Right renal cortex interstitium (tissue), 3 donors: Measurements from ENCODE around the gene CNIH1. TPM values are rescaled to one million over a fixed set of nuclear protein-coding genes. Genes with fewer than 3 reads are reported as not detected.
"Not testable (repeated sequence)": the region's sequence is repeated elsewhere in the genome, so short reads cannot be mapped to it uniquely, and the experiment has no call there.

ENCODE experiments used
- DNase-seq, 3 donors: peaks; one replicate each; pipeline ENCODE4 v3.0.0-alpha.2; 2013; ENCODE audit warnings: low read depth in 3 of 3, low spot score in 2 of 3
- polyA plus RNA-seq, 3 donors: library from polyadenylated mRNA; unstranded; fragments of 120-200 nt; gene quantifications; one replicate each; pipeline ENCODE4 v1.2.1, GENCODE V29; 2013; ENCODE audit not compliant: insufficient read length in 3 of 3

CNIH1 gene
- polyA plus RNA-seq, 3 donors: 156 to 157 (median 156) TPM

DNA sequence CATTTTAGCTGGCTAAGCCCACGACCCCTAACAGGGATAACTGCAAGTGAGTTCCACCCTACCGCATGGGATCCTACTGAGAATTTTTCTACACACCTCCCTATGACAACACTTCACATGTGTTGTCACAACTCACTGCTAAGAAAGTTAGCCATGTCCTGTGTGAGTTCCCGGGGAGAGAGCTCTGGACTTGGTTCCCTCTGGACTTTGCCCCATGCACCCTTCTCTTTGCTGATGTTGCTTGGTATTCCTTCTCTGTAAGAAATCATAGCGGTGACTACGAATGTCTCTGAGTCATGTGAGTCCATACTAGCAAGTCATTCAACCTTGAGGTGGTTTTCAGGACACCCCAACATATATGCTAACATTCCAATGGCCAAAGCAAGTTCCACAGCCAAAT lies 53.8 kb downstream of the CNIH1 start:
- DNase-seq: no peak

DNA sequence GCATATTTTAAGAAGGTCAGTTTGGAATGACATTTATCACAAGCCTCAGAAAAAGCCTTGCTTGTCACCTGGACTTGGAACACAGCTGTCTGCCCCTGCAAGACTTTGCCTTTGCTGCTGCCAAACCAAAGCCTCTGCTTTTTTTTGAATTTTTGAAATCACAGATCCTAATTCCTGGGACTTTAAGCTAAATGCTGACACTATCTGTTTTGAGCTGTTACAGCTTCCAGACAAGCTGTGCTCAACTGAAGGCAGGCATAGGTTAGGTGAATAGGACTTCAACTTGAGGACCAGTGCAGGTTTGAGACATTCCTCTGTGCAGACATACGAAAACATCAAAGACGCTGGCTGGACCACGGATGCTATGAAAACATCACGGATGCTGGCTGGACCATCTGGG lies 55.6 kb downstream of the CNIH1 start:
- no peak for DNase-seq

DNA sequence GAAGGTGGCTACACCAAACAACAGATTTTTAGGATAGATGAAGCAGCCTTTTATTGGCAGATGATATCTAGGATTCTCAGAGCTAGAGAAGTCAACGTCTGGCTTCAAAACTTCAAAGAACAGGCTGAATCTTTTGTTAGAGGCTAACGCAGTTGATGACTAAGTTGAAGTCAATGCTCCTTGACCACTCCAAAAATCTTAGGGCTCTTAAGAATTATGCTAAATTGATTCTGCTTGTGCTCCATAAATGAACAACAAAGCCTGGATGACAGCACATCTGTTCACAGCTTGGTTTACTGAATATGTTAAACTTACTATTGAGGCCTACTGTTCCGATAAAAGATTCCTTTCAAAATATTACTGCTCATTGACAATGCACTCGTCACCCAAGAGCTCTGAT lies 57.3 kb downstream of the CNIH1 start:
- no peak for DNase-seq

DNA sequence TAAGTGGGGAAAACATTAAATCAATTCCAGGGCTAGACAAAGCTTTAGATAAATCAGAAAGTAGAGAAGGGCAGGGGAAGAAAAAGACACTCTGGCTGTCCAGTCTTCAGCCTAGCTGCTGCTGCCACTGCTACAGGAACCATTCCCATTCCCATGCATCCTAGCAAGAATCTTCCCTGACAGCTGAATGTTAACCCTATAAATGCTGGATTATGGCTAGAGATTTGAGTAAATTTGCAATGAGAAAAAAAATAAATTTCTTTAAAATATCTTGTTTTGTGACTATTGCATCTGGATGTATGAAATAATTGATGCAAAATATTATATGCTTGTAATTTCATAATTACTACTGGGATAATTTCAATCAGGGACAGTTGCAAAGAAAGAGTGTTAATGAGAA lies 59.4 kb downstream of the CNIH1 start:
- DNase-seq: no peak

DNA sequence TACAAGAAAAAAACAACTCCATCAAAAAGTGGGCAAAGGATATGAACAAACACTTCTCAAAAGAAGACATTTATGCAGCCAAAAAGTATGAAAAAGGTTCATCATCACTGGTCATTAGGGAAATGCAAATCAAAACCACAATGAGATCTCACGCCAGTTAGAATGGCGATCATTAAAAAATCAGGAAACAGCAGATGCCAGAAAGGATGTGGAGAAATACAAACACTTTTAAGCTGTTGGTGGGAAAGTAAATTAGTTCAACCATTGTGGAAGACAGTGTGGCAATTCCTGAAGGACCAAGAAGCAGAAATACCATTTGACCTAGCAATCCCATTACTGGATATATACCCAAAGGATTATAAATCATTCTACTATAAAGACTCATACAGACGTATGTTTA lies 60.6 kb downstream of the CNIH1 start:
- not testable (repeated sequence) for DNase-seq

DNA sequence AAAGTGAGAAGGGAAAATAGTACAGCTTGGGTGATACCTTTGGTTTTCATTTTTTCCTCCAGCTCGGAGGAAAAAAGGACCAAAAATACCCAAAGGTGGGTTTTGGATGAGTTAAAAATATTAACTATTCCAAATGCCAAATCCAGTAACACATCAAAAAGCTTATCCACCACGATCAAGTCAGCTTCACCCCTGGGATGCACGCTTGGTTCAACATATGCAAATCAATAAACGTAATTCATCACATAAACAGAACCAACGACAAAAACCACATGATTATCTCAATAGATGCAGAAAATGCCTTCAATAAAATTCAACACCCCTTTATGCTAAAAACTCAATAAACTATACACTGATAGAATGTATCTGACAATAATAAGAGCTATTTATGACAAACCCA lies 62.3 kb downstream of the CNIH1 start:
- not testable (repeated sequence) for DNase-seq

DNA sequence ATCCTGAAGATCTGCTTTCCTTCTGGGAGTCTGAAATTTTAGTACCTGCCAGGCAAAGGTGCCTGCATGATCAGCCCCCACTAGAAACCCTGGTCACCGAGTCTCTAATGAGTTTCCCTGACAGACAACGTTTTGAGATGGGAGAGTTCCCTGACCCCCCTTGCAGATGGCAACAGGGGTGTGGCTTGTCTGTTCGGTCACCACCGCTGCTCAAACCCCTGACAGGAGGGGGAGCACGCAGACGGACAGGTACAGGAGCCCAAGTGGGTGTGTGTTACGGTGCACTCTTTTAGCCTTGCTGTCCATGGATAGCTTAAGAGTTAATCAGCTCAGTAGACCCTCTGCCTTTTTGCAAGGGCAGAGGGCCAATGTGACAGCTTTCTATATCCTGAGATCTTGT lies 63.7 kb downstream of the CNIH1 start:
- DNase-seq: no peak

DNA sequence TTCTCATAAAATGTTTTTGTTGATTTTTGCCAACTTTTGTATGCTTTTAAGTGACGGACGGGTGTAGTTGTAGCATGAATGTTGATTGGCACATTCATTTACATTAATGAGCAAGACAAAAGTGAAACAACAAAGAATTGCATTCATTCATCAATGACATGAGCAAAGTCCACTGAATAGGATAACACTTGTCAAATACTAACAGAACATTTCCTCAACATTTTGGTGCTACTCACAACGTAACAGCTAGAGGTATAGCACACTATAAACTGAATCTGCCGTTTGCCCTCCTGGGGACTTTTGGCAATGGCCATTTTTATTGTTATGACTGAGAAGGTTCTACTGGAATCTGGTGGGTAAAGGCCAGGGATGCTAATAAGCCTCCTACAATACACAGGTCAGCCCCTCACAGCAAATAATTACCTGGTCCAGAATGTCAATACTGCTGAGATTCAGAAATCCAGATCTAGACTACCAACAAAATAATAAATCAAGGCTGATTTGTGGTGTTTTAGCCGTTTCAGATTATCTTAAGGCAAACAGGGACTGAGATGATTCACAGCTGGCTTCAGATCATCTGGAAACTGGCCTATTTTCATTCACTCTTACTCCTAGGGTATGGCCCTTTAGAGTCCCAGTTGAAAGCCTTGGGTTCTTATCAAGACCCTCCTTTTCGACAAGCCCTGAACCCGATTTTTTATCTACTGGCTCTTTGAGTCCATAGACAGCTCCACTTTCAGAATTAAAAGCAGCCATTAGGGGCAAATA lies 66.9 kb downstream of the CNIH1 start:
- no peak for DNase-seq

Other genes starting within 250 kb of the CNIH1 start
- gene CDKN3, start 44.4 kb downstream of the CNIH1 start, polyA plus RNA-seq: 10 to 100 TPM; 24.4 to 28.4 (median 24.8) TPM
- gene GMFB, start 47.6 kb upstream of the CNIH1 start, polyA plus RNA-seq: 100 to 1,000 TPM in 2 of 3 donors, 10 to 100 TPM in 1; 97.8 to 107 (median 105) TPM
- 10 to 100 TPM; 33.9 to 42.7 (median 39.7) TPM for gene CGRRF1, start 68.5 kb upstream of the CNIH1 start, polyA plus RNA-seq
- gene SAMD4A, start 125.8 kb upstream of the CNIH1 start, polyA plus RNA-seq: 1 to 10 TPM; 7.8 to 8.1 (median 8.0) TPM